GM19193 (cell line): ENCODE results near the gene TOP1.

ENCODE experiments used
- POLR2A ChIP-seq: IDR thresholded peaks from 4 replicates; pipeline ENCODE4 v1.6.1; 2011; ENCODE audit not compliant: insufficient read depth, insufficient read length; ENCODE audit errors: extremely low read depth

TOP1 gene

GRCh38 chr20:41173791-41174341 is 145.2 kb downstream of the TOP1 start:
- TF ChIP-seq POLR2A = no peak
